BJ (cell line): Measurements from ENCODE around the gene AP2B1. TPM values are rescaled to one million over a fixed set of nuclear protein-coding genes. Genes with fewer than 3 reads are reported as not detected.
A peak's percentile ranks its signal among the peaks of the same experiment; 100 is the strongest.

Experiments
- CTCF ChIA-PET: fragments of 350-600 bp; formaldehyde crosslinking; extraction: SDS; loops from one replicate; lab custom pipeline; 2021; ENCODE audit warnings: antibody characterized with exemption, inconsistent platforms; lab: Yijun Ruan, JAX
- POLR2A ChIA-PET: fragments of 300-600 bp; sonication (Branson Sonifier 250); formaldehyde crosslinking; extraction: SDS; loops from one replicate; lab custom pipeline; 2021; ENCODE audit warnings: antibody characterized with exemption; lab: Charles Lee
- DNase-seq: peaks from one replicate; pipeline ENCODE4 v3.0.0-alpha.2; 2011; ENCODE audit warnings: low read depth
- H3K27me3 ChIP-seq: 2 replicates; pipeline ENCODE4 v1.6.0; 2011; ENCODE audit warnings: low read length; ENCODE audit not compliant: control insufficient read depth, insufficient read depth
- H3K36me3 ChIP-seq: 2 replicates; pipeline ENCODE4 v1.5.1; 2011; ENCODE audit warnings: low read length; ENCODE audit not compliant: control insufficient read depth, insufficient read depth
- H3K4me3 ChIP-seq: 2 replicates; pipeline ENCODE4 v1.5.1; 2011; ENCODE audit warnings: low read depth, mild to moderate bottlenecking, control low read depth, low read length
- polyA plus RNA-seq: library from polyadenylated mRNA; depleted of rRNA; stranded (reverse); fragments of >200 nt; gene quantifications from 2 replicates; pipeline ENCODE4 v1.2.3, GENCODE V29; 2011
- TF ChIP-seq, protein P1 (sequence below): IDR thresholded peaks from 2 replicates; pipeline ENCODE4 v1.5.1; 2011; ENCODE audit warnings: low read depth, mild to moderate bottlenecking, control low read depth, inconsistent platforms, low read length, moderate library complexity; ENCODE audit not compliant: insufficient read depth

The AP2B1 gene
- polyA plus RNA-seq, 1 experiment, result 122 TPM

GRCh38 chr17:35617505-35617904, 30.4 kb downstream of the AP2B1 start:
- CTCF ChIA-PET, result interaction anchor here (1.0 kb wide), 1 partner anchor 46 kb away, joined by 4 read pairs; no protein-coding TSS in a partner anchor
- Histone ChIP-seq H3K27me3 (no peaks in the 10 kb centered on the region), H3K36me3 (no peaks in the 10 kb centered on the region; the same call in none of the 2 replicates), H3K4me3 (no peak overlapping the region)
- TF ChIP-seq, protein P1, sequence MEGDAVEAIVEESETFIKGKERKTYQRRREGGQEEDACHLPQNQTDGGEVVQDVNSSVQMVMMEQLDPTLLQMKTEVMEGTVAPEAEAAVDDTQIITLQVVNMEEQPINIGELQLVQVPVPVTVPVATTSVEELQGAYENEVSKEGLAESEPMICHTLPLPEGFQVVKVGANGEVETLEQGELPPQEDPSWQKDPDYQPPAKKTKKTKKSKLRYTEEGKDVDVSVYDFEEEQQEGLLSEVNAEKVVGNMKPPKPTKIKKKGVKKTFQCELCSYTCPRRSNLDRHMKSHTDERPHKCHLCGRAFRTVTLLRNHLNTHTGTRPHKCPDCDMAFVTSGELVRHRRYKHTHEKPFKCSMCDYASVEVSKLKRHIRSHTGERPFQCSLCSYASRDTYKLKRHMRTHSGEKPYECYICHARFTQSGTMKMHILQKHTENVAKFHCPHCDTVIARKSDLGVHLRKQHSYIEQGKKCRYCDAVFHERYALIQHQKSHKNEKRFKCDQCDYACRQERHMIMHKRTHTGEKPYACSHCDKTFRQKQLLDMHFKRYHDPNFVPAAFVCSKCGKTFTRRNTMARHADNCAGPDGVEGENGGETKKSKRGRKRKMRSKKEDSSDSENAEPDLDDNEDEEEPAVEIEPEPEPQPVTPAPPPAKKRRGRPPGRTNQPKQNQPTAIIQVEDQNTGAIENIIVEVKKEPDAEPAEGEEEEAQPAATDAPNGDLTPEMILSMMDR, result no peak
- POLR2A ChIA-PET, result no interaction called here
- DNase-seq, result no peak

DNA sequence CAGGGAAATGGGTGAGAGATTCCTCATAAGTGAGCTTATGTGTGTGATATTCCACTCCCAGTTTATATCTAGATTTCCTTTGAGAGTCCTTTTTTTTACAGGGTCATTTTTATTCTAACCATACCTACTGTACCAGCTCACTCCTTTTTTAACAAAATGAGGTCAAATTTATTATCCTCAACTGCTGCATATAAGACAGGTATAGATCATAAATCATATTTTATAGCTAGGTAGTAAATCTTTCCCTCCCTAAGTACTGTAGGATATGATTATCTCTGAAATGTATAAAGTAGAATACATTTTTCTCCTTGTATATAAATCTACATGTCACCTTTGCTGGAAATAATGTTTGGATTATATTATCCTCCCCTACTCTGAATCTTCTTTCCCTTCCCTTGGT, 31.5 kb downstream of the AP2B1 start:
- H3K27me3 ChIP-seq, result no peaks in the 10 kb centered on the region
- no peak for DNase-seq
- TF ChIP-seq, protein P1, result no peak
- ChIA-PET POLR2A (no interaction called here), CTCF (interaction anchor here (0.8 to 1.7 kb wide), 3 partner anchors 11 to 129 kb away, joined by 3 to 13 read pairs (median 6); no protein-coding TSS in a partner anchor)
- H3K4me3 ChIP-seq, result no peak overlapping the region
- H3K36me3 ChIP-seq, result no peaks in the 10 kb centered on the region; the same call in none of the 2 replicates

DNA sequence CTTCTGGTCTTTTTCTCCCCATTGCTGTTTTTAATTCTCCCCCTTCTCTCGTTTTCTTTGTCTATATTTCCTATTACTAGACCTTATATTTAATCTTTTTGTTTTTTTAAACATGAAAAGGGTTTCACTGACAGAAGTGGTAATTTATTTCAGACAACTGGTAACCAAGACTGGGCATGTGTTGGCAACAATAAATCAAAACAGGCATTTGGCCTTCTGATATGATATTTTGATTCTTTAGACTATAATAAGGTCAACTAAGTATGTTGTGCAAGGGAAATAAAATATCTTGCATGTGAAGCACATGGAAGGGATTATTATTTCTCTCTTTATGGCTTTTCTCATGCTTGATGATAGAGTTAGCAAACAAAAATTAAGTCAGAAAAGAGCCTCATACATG, 34.6 kb downstream of the AP2B1 start:
- ChIA-PET POLR2A (no interaction called here), CTCF (no interaction called here)
- Histone ChIP-seq H3K4me3 (no peak overlapping the region), H3K27me3 (no peaks in the 10 kb centered on the region), H3K36me3 (peaks cover 1% of the 10 kb centered on the region)
- DNase-seq, result no peak
- TF ChIP-seq, protein P1, result no peak

GRCh38 chr17:35627417-35627816, 40.3 kb downstream of the AP2B1 start:
- no peak for DNase-seq
- TF ChIP-seq, protein P1, result no peak
- POLR2A ChIA-PET, result no interaction called here
- no peak overlapping the region for H3K4me3 ChIP-seq
- H3K27me3 ChIP-seq, result no peaks in the 10 kb centered on the region
- CTCF ChIA-PET, result interaction anchor here (2.3 kb wide), 1 partner anchor 120 kb away, joined by 8 read pairs; no protein-coding TSS in a partner anchor
- H3K36me3 ChIP-seq, result peaks cover 1% of the 10 kb centered on the region; the same call in 1 of the 2 replicates

GRCh38 chr17:35630530-35631148, 43.5 kb downstream of the AP2B1 start:
- Histone ChIP-seq H3K36me3 (peaks cover 4% of the 10 kb centered on the region), H3K4me3 (no peak overlapping the region), H3K27me3 (no peaks in the 10 kb centered on the region)
- TF ChIP-seq, protein P1, result no peak
- DNase-seq, result peak; percentile 11
- POLR2A ChIA-PET, result no interaction called here
- CTCF ChIA-PET, result interaction anchor here (0.7 to 1.7 kb wide), 2 partner anchors 10 to 114 kb away, joined by 3 to 5 read pairs; no protein-coding TSS in a partner anchor
